Measurements from ENCODE around the gene HEXA.

The HEXA gene

GRCh38 chr15:72369964-72370363 is 5.8 kb downstream of the HEXA start (continued):
- no peak for TF ChIP-seq ZBTB49 (tag by site-specific recombination; IDR thresholded peaks at IDR 0.05; ENCODE audit: low read depth)
- TF ChIP-seq GLI2 (tag by site-specific recombination; IDR thresholded peaks at IDR 0.05; ENCODE audit: borderline replicate concordance, low read depth), result no peak
- no peak for TF ChIP-seq ZFP41 (tag by site-specific recombination; IDR thresholded peaks at IDR 0.05; ENCODE audit: borderline replicate concordance)
- TF ChIP-seq KLF1 (tag by site-specific recombination; IDR thresholded peaks at IDR 0.05), result no peak
- TF ChIP-seq ZXDB (tag by site-specific recombination; IDR thresholded peaks at IDR 0.05), result no peak
- no peak for TF ChIP-seq REST (tag by site-specific recombination; IDR thresholded peaks at IDR 0.05)
- TF ChIP-seq, protein P1, sequence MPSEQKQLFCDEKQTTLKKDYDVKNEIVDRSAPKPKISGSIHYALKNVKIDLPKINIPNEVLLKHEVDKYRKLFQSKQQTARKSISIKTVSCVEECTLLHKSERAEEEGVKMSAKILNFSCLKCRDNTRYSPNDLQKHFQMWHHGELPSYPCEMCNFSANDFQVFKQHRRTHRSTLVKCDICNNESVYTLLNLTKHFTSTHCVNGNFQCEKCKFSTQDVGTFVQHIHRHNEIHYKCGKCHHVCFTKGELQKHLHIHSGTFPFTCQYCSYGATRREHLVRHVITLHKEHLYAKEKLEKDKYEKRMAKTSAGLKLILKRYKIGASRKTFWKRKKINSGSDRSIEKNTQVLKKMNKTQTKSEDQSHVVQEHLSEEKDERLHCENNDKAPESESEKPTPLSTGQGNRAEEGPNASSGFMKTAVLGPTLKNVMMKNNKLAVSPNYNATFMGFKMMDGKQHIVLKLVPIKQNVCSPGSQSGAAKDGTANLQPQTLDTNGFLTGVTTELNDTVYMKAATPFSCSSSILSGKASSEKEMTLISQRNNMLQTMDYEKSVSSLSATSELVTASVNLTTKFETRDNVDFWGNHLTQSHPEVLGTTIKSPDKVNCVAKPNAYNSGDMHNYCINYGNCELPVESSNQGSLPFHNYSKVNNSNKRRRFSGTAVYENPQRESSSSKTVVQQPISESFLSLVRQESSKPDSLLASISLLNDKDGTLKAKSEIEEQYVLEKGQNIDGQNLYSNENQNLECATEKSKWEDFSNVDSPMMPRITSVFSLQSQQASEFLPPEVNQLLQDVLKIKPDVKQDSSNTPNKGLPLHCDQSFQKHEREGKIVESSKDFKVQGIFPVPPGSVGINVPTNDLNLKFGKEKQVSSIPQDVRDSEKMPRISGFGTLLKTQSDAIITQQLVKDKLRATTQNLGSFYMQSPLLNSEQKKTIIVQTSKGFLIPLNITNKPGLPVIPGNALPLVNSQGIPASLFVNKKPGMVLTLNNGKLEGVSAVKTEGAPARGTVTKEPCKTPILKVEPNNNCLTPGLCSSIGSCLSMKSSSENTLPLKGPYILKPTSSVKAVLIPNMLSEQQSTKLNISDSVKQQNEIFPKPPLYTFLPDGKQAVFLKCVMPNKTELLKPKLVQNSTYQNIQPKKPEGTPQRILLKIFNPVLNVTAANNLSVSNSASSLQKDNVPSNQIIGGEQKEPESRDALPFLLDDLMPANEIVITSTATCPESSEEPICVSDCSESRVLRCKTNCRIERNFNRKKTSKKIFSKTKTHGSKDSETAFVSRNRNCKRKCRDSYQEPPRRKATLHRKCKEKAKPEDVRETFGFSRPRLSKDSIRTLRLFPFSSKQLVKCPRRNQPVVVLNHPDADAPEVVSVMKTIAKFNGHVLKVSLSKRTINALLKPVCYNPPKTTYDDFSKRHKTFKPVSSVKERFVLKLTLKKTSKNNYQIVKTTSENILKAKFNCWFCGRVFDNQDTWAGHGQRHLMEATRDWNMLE (tag by site-specific recombination; conservative IDR thresholded peaks at IDR 0.05; ENCODE audit: low read depth), result no peak
- TF ChIP-seq ATF2 (tag by site-specific recombination; IDR thresholded peaks at IDR 0.05; ENCODE audit: low read depth), result no peak
- no peak for TF ChIP-seq ZNF529 (tag by site-specific recombination; IDR thresholded peaks at IDR 0.05; ENCODE audit: insufficient replicate concordance)
- no peak for TF ChIP-seq CTCF (tag by site-specific recombination; IDR thresholded peaks at IDR 0.05)
- TF ChIP-seq ZNF202 (tag by site-specific recombination; IDR thresholded peaks at IDR 0.05; ENCODE audit: borderline replicate concordance), result no peak

GRCh38 chr15:72368899-72369298 is 6.9 kb downstream of the HEXA start:
- POLR2A ChIA-PET, result no interaction called here
- CTCF ChIA-PET, result interaction anchor here (0.6 to 1.2 kb wide), 3 partner anchors 14 to 231 kb away, joined by 3 to 4 read pairs (median 3); no protein-coding TSS in a partner anchor
- TF ChIP-seq ZNF76 (tag by site-specific recombination; IDR thresholded peaks at IDR 0.05; ENCODE audit: borderline replicate concordance, low read depth) (no peak), HIC1 (tag by site-specific recombination; IDR thresholded peaks at IDR 0.05) (no peak), WT1 (tag by site-specific recombination; IDR thresholded peaks at IDR 0.05) (no peak), ZNF19 (tag by site-specific recombination; IDR thresholded peaks at IDR 0.05; ENCODE audit: low read depth) (no peak), SALL2 (tag by site-specific recombination; IDR thresholded peaks at IDR 0.05; ENCODE audit: borderline replicate concordance) (no peak)
- TF ChIP-seq, protein P2, sequence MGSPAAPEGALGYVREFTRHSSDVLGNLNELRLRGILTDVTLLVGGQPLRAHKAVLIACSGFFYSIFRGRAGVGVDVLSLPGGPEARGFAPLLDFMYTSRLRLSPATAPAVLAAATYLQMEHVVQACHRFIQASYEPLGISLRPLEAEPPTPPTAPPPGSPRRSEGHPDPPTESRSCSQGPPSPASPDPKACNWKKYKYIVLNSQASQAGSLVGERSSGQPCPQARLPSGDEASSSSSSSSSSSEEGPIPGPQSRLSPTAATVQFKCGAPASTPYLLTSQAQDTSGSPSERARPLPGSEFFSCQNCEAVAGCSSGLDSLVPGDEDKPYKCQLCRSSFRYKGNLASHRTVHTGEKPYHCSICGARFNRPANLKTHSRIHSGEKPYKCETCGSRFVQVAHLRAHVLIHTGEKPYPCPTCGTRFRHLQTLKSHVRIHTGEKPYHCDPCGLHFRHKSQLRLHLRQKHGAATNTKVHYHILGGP (tag by site-specific recombination; IDR thresholded peaks at IDR 0.05), result no peak

More at GRCh38 chr15:72368899-72369298, 6.9 kb downstream of the HEXA start:
- no peak overlapping the region for H3K27ac ChIP-seq (ENCODE audit: extremely low read depth, low read depth, low read length)
- H3K4me1 ChIP-seq (ENCODE audit: control insufficient read depth, insufficient read depth, low read length), result no peaks in the 10 kb centered on the region
- H3K4me3 ChIP-seq (ENCODE audit: low read depth, low read length), result no peak overlapping the region
- H3K36me3 ChIP-seq (ENCODE audit: control insufficient read depth in 2 of 2, insufficient read depth in 1 of 2, low read length in 2 of 2), result peaks cover 12 to 40% of the 10 kb centered on the region in 2 experiments
- no peaks in the 10 kb centered on the region for H3K9me3 ChIP-seq (ENCODE audit: control insufficient read depth, insufficient read depth, low read depth, low read length)

Data from HEK293 (cell line).